ENCODE measurements around the gene USP25.
A peak's percentile ranks its signal among the peaks of the same experiment; 100 is the strongest.

USP25 gene

DNA sequence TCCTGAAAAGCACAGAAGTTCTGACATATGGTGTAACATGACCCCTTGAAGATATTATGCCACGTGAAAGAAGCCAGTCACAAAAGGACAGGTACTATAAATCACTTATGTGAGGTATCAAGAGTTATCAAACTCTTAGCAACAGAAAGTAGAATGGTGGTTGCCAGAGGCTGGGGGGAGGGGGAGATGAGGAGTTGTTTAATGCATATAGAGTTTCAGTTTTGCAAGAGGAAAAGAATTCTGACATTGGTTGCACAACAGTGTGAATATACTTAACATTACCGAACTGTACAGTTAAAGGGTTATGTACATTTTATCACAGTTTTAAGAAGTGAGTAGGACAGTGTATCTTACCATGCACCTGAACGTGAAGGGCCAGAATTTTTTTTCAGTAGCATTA, 80.0 kb downstream of the USP25 start:
- peak; percentile 66 for DNase-seq

DNA sequence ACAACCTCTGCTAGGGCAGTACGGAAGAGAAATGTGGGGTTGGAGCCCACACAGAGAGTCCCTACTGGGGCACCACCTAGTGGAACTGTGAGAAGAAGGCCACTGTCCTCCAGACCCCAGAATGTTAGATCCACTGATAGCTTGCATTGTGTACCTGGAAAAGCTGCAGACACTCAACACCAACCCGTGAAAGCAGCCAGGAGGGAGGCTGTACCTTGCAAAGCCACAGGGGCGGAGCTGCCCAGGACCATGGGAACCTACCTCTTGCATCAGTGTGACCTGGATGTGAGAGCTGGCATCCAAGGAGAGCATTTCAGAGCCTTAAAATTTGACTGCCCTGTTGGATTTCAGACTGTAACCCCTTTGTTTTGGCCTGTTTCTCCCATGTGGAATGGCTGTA, 85.5 kb downstream of the USP25 start:
- DNase-seq: no peak

DNA sequence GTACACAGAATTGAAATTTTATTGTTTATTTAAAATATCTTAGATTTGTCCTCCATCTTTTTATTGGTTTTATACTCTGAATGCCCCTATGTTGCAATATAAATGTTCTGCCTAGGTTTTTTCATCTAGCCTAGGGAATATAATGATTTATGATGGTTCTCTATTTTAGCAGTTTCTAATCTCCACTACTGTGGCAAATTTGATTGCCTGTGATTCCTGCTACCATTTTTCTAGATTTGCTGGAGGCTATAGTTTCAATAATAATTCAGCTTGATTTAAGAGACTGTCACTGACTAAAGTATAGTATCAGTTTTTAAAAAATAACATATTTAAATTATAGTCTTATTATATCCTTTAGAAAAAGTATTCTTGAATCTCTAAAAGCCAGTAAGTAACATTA, 90.5 kb downstream of the USP25 start:
- no peak for DNase-seq

DNA sequence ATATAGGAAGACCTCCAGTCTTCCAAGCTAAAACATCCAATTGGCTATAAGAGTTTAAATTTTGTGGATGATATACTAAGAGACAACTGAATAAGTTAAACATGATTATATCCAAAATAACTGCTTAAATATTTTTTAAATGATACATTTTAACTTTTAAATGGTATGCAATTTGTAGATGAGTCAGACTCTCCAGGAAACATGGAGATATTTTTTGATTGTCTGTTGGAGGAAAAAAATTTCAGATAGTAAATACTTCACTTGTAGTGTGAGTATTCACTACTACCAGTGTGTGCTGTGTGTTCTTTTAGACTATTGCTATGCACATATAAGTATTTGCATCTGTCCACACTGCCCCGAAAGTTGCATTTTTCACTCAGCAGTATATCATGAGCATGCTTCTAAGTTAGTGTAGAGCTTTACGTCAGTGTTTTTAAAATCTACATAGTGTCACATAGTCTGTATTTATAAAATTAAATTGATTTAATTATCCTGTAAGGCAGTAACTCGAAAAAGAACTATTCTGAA, 91.1 kb downstream of the USP25 start:
- peak; percentile 43 for DNase-seq

DNA sequence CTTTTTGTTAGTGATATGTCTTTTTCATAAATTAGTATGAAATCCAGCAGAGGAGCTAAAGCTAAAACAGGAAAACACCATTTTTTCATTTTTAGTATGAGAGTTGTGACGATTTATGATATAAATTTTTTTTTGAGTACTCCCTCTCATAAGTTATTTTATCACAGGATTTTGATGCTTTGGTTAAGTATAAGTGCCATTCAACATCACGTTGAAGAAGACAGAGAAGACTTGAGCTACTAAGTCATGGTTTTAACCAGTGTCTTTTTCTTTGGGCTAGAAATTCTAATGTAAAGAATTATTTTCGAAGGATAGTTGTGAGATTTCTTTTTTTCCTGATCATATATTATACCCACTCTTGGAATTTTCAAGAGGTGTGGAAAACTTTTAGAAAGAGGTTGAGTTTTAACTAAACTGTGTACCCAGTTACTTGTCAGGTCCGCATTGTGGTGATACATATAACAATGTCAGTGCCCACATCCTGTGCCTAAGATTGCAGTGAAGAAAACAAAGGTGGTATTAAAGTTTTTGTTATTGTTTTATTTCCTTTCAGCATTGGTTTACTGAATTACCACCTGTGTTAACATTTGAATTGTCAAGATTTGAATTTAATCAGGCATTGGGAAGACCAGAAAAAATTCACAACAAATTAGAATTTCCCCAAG, 93.8 kb downstream of the USP25 start:
- DNase-seq: no peak

DNA sequence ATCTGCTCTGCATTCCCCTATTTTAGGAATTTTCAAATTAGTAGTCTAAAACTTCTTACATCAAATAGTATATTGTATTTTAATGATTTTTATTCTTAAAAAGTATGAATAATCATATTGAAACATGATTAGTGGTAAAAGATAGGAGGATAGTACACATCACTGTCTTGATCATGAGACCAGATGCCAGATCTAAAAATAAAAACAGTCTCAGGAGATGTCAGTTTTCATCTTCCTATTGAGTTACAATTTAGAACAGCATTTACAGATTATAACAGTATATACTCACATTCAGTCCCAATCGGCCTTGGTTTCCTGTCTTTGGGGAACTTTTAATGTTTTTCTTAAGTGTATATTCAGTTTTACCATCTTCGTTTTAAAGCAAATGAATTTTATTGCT, 95.9 kb downstream of the USP25 start:
- no peak for DNase-seq

DNA sequence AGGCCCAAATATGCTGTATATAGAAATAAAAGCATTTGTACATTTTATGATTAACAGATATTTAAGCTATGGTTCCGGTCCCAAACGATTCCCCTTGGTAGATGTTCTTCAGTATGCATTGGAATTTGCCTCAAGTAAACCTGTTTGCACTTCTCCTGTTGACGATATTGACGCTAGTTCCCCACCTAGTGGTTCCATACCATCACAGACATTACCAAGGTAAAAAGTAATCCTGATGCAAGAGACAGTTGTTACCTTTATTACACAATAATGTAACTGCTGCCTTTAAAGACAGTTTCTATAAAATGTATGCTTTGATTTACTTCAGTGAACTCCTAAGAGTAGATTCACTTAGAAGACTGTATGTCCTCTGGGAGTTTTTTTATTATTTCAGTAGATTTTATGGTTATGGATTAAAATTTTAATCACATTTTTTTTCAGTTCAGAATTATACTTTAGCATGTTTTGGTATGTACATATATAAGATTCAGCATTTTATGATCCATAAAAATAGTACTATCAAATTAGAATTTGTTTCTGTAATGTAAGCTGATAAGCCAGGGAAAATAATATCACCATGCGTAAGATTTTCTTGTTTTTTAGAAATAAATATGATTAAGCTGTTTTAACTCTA, 96.5 kb downstream of the USP25 start:
- peak; percentile 40 for DNase-seq

DNA sequence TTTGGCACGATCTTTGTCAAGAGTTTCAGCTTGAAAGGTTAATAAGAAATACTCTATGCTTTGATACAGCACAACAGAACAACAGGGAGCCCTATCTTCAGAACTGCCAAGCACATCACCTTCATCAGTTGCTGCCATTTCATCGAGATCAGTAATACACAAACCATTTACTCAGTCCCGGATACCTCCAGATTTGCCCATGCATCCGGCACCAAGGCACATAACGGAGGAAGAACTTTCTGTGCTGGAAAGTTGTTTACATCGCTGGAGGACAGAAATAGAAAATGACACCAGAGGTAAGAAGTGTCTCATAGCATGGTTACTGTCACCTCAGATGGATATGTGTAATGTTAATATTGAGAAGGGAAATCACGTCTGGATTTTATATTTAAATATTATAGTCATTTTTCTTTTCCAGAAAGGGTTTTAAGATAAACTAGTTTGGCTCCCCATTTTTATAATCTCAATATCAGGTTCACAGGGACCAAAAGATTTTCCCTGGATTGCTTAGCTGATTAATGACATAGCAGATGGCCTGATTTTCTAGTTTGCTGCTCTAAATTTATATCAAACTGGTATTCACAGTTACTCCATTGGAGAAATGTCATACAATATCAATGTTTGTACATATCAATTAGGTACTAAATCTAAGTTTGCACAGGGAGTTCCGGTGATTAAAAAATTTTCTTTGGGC, 97.3 kb downstream of the USP25 start:
- DNase-seq: no peak

DNA sequence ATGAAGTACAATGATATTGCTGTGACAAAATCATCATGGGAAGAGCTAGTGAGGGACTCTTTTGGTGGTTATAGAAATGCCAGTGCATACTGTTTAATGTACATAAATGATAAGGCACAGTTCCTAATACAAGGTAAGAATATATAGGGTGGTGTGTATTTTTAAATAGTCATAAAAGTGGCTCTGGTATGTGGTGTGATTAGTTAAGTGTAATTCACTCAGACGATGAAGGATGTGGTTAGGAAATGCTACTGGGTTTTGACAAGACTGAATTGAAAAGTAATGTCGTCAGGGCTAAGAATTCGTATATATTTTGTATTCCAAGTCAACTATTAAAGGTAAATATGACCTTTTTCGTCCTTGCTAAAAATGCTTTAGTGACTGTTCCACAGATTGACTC, 101.7 kb downstream of the USP25 start:
- no peak for DNase-seq

DNA sequence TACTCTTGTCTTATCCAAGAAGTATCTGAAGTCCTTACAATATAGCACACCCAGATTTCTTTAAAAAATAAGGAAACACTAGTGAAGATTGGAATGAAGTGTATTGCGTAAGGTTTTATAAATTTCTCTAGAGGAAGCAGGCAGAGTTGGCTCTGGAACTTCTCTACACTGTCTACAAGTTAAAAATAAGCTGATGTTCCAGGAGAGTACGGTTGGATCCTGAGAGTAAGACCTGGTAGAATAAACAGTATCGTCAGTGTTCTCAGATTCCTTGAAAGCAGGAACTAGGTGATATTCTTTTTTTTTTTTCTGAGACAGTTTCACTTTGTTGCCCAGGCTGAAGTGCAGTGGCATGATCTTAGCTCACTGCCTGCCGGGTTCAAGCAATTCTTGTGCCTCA, 107.9 kb downstream of the USP25 start:
- peak; percentile 42 for DNase-seq

DNA sequence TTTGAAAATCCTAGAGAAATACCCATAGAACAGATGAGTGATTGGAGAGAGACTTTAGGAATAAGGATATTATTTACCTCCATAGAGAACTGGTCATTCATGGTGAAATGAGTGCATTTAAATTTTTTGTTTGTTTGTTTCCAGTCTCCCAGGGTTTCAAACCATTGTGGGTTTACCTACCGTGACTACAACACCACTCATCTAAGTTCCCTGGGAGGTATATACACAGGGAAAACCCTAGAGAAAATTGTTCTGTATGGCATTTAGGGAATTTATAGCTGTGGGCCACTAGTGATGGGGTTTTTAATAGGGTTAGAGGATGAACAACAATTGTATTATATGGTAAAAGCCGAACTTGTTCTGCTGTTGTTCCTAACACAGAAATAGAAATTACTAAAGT, 109.2 kb downstream of the USP25 start:
- no peak for DNase-seq

DNA sequence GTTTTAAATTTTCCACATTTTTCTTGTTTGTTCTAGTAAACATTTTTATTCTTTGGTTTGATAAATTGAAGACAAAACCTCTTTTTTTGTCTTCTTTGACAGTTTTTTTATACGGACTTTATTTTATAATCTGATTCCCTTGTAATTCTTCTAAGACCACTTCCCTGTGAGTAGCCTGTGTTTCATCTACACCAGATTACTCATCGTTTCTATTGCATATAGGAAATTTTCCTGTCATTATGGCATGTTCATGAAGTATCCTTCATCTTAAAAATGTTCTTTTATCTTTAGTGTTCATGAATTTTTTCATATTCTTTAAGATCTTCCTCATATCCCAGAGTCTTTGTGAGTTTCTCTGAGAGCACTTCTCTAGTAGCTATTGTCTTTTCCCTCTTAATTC, 109.8 kb downstream of the USP25 start:
- peak; percentile 38 for DNase-seq

DNA sequence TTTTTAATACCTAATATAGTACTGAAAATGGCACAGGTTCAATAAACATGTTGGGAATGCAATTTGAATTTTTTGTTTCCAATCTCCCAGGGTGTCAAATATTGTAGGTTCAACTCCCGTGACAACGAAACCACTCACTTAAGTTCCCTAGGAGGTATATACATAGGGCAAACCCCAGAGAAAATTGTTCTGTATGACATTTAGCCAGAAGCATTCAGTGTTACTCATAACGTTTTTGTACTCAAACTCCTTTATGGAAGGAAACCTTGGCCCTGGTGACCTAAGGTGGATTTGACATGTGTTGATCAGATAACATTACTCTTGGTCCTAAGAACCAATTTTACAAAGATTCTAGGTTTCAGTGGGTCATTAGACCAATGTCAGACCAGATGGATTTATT, 110.6 kb downstream of the USP25 start:
- no peak for DNase-seq

DNA sequence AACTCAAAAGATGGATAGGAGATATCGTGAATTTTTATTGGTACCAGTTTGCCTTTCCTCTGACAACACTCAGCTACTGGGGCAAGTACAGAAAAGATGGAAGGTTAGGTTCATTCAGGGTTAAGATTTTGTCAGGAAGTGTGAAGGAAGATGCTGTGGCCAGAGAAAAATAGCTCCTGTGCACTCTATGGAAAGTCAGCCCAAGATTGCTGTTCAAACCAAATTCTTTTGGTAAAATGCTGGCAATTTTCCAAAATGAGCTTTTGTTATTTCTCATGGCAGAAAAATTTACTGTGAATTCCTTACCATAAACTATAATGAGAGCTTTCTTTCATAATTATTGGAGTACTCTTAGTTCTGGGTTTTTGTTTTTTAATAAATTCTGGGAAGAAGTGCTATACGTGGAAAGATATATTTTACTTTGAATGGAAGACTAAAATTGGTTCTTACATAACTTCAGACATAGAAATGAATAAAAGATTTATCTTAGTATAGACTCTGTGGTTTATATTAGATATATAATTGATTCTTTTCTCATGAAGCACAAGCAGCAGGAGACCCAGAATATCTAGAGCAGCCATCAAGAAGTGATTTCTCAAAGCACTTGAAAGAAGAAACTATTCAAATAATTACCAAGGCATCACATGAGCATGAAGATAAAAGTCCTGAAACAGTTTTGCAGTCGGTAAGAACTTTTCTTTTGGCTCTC, 112.2 kb downstream of the USP25 start:
- peak; percentile 87 for DNase-seq

DNA sequence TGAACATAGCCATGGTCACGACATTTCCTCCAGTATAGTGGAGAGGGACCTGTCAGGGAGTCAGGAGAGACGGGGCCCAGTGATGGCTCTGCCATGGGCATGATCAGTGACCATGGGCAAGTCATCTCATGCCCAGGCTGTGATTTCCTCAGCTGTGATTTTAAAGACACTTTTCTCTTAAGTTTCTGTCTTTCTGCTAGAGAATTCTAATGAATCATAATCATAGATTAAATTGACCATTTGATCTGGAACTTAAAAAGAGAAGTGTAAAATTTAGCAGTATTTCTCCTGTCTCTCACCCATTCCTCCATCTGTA, 112.7 kb downstream of the USP25 start:
- DNase-seq: no peak

DNA sequence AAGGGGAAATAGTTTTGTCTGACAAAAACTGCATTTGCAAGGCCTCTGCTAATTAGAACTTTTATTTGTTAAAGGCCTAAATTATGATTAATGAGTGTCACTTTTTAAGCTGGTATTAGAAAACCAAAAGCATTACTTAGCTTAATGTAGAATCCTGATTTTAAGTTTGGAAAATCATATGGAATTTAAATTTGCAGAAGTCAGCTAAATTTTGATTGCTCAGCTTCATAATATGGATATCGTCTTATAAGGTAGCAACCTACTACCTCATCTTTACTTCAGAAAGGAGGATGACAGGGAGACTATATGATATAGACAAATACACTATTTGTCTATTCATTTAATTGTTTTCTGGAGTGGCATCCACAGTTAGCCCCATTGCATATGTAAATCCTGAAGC, 114.0 kb downstream of the USP25 start:
- DNase-seq: no peak

DNA sequence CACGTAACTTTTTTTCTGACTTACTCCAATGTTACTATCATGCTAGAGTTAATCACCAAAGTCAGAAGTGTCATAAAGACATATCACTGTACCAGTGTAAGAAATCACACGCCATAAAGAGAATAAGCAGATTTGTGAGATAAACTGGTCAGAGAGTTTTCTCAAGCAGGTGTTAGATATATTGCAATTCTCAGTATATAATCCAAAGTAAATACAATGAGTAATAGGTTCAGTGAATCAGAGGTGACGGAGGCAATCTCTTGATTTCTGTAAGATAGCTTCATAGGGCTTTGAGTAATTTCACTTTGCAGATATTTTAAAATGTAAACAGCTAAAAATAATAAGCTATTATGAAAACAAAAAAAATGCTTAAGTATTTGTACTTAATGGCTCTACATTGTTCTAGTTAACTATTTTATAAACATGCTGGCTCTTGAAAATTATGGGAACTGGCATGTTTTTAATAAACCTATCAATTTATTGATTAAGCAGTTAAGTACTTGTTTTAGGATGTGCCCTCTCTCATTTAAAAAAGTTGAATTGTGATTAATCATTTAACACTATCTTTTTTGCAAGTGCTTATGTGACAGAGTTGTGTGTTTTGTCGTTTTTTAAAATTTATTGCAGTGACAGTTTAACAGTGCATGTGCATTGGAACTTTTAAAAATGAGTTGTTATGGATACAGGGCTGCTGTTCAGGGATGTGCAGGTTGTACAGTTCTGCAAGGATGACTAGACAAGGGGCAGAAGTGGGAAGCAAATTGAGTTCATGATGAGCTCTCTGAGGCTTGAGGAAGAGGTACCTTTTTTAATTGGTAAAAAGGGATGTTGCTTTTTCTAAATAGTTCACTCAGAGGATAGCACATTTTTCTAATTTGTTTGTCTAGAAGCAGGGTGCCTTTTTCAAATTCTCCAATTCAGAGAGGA, 119.1 kb downstream of the USP25 start:
- DNase-seq: peak; percentile 27

DNA sequence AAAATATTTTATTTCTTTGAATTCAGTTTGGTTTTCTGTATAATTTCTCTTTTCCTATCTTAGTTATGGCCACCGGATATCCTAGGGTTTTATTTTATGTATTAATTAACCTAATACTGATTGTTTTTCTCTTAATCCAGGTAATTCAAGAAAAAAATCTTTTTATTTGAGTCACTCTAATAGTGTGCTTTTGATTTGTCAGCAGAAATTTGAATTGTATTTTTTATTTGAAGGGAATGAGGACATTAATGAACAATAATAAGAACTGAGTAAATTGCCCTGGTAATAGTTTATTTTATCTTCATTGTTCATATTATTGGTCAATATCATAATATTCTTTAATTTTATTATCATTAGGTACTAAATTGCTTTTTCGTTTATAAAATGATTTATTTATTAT, 120.1 kb downstream of the USP25 start:
- DNase-seq: no peak

DNA sequence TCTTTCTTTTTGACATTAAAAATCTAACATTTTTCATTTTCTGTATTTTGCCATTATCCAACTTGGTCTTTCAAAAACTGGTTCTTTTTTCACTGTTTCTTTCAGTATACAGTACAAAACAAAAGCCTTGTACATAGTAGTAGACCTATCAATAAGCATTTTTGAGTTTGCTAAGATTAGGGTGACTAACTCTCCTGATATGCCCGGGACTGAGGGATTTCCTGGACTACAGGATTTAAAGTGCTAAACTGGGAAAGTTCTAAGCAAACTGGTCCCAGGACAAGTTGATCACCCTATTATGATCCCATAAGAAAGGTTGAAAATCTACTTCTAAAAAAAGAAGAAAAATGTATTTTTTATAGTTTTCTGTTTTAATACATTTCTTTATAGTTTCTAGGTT, 120.9 kb downstream of the USP25 start:
- peak; percentile 48 for DNase-seq

DNA sequence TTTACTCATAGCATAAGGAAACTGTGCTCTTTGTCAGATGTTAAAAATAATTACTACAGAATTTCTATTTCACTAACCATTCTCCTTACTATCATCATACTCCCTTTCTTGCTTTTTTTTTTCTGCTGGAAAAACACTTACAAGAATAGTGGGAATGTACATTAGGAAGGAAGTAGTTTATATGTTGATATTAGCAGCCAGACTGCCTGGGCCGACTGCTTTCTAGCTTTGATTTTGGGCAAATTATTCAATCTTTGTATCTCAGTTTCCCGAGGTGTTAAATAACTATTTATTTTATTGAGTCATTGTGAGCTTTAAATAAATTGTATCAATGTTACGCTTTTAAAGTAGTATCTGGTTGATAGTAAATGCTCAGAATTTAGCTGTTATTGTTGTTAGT, 122.4 kb downstream of the USP25 start:
- DNase-seq: no peak

DNA sequence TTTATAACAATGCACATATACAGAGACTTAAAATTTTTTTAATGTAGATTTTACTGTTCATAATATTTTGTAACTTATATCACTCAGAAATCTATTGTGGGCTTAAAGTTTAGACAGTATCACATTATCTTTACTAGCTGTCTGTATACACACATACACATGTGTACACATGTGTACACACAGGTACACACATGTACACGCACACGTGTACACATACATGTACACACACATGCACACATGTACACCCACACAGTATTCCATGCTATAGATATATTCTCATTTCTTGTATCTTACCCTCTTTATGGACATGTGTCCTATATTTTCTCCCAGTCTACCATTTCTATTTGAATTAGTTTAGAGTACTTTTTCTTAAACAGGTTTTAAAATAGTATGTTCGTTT, 123.3 kb downstream of the USP25 start:
- no peak for DNase-seq

DNA sequence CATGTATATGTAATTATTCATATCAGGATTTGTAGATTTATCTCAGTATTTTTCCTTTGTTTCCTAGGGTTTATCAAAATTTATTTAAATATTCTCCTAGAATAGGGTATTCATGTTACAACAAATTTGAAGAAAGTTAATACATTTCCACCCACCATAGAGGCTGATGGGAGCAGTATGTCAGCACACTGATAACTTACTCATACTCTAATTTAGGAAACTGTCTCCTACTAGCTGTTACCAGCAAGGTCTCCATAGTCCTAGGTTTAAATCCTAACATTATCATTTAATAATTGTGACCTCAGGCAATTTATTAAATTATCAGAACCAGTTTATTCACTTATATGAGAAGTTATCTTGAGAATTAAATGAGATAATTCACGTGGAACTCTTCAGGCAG, 127.0 kb downstream of the USP25 start:
- no peak for DNase-seq

Measured in fibroblast of skin of abdomen (primary cell).